ENCODE data around the gene CNTN2.

CNTN2 gene

GRCh38 chr1:205042911-205043806 lies at the start of gene CNTN2:
CNTN2 (plus strand) TSS chr1:205043212; CDS start chr1:205053186, 9,974 bp downstream.
- no peak for DNase-seq (ENCODE audit: low read depth)

GRCh38 chr1:204994086-204994862 lies 48.7 kb upstream of the CNTN2 start:
- DNase-seq (ENCODE audit: low read depth): no peak

GRCh38 chr1:204996981-204997380 lies 46.0 kb upstream of the CNTN2 start:
- no peak for DNase-seq (ENCODE audit: low read depth)

GRCh38 chr1:204997591-204998355 lies 45.2 kb upstream of the CNTN2 start:
- DNase-seq (ENCODE audit: low read depth): no peak

- DNase-seq (ENCODE audit: low read depth): no peak
Observed at GRCh38 chr1:205001162-205001561, 41.9 kb upstream of the CNTN2 start.

- DNase-seq (ENCODE audit: low read depth): no peak
Observed at GRCh38 chr1:205002705-205003104, 40.3 kb upstream of the CNTN2 start.

- no peak for DNase-seq (ENCODE audit: low read depth)
Observed at GRCh38 chr1:205003358-205004131, 39.5 kb upstream of the CNTN2 start.

GRCh38 chr1:205004351-205004750 lies 38.7 kb upstream of the CNTN2 start:
- no peak for DNase-seq (ENCODE audit: low read depth)

GRCh38 chr1:205008896-205009295 lies 34.1 kb upstream of the CNTN2 start:
- DNase-seq (ENCODE audit: low read depth): no peak

GRCh38 chr1:205009670-205010069 lies 33.3 kb upstream of the CNTN2 start:
- DNase-seq (ENCODE audit: low read depth): no peak

- no peak for DNase-seq (ENCODE audit: low read depth)
Observed at GRCh38 chr1:205012391-205013140, 30.4 kb upstream of the CNTN2 start.

GRCh38 chr1:205013683-205014367 lies 29.2 kb upstream of the CNTN2 start:
- no peak for DNase-seq (ENCODE audit: low read depth)

GRCh38 chr1:205014783-205015182 lies 28.2 kb upstream of the CNTN2 start:
- DNase-seq (ENCODE audit: low read depth): no peak

GRCh38 chr1:205015241-205015640 lies 27.8 kb upstream of the CNTN2 start:
- no peak for DNase-seq (ENCODE audit: low read depth)

GRCh38 chr1:205016075-205016474 lies 26.9 kb upstream of the CNTN2 start:
- DNase-seq (ENCODE audit: low read depth): no peak

- no peak for DNase-seq (ENCODE audit: low read depth)
Observed at GRCh38 chr1:205016584-205016983, 26.4 kb upstream of the CNTN2 start.

GRCh38 chr1:205017001-205017400 lies 26.0 kb upstream of the CNTN2 start:
- DNase-seq (ENCODE audit: low read depth): no peak

GRCh38 chr1:205017766-205018165 lies 25.2 kb upstream of the CNTN2 start:
- no peak for DNase-seq (ENCODE audit: low read depth)

GRCh38 chr1:205018381-205018780 lies 24.6 kb upstream of the CNTN2 start:
- no peak for DNase-seq (ENCODE audit: low read depth)

- no peak for DNase-seq (ENCODE audit: low read depth)
Observed at GRCh38 chr1:205020466-205020865, 22.5 kb upstream of the CNTN2 start.

Data from non-pigmented ciliary epithelial cell (primary cell).